Measurements from ENCODE around the gene PDSS1. TPM values are rescaled to one million over a fixed set of nuclear protein-coding genes. Genes with fewer than 3 reads are reported as not detected.

PDSS1 gene
- total and polyA plus RNA-seq, 2 of the 13 experiments (the other 11 are each of a cell fraction or from before 2014, with no cell fraction given): 18.7 to 19.3 TPM

GRCh38 chr10:26779176-26779860 is 81.8 kb downstream of the PDSS1 start (continued):
- TF ChIP-seq DBP (CRISPR knock-in tag; IDR thresholded peaks at IDR 0.05; ENCODE audit: not compliant biosample characterization) (no peak), ZNF549 (CRISPR knock-in tag; IDR thresholded peaks at IDR 0.05) (no peak)

GRCh38 chr10:26780106-26780792 is 82.7 kb downstream of the PDSS1 start:
- CTCF ChIA-PET (ENCODE audit: low intra/inter-chr PET ratio, low total read pairs): no interaction called here
- Histone ChIP-seq H3K36me3 (replicated peaks in 1 of 2; ENCODE audit: control insufficient read depth in 1 of 2, insufficient read depth in 2 of 2, low read length in 2 of 2) (no peaks in the 10 kb centered on the region), H3K9me3 (ENCODE audit: low read length) (no peaks in the 10 kb centered on the region), H3K9ac (ENCODE audit: insufficient read depth, low read depth, low read length) (no peak overlapping the region), H3K4me1 (ENCODE audit: insufficient read depth, low read length) (peaks cover 31% of the 10 kb centered on the region), H3K79me2 (ENCODE audit: insufficient read depth, low read length) (peaks cover 11% of the 10 kb centered on the region), H3K4me3 (replicated peaks in 1 of 3; ENCODE audit: insufficient read depth in 1 of 3, low read depth in 2 of 3, low read length in 3 of 3) (no peak overlapping the region), H3K27ac (ENCODE audit: extremely low read length, insufficient read depth, low read length) (no peak overlapping the region), H2AFZ (ENCODE audit: low read length) (no peak overlapping the region), H4K20me1 (ENCODE audit: insufficient read depth, low read length) (no peaks in the 10 kb centered on the region), H3K27me3 (ENCODE audit: control insufficient read depth in 1 of 2, insufficient read depth in 2 of 2, low read length in 2 of 2) (no peaks in the 10 kb centered on the region), H3K4me2 (ENCODE audit: low read depth, low read length) (no peak overlapping the region)
- FAIRE-seq (peak; percentile 36), DNase-seq (ENCODE audit: low spot score) (no peak), ATAC-seq (no peak)
- POLR2A ChIA-PET: no interaction called here
- BruUV-seq (replicated peaks): no TSS peak
- intact Hi-C loops (cut with micrococcal nuclease; ENCODE audit: unreplicated experiment) (no loop called here), in situ Hi-C loops (cut with HindIII; ENCODE audit: extremely low pct_ligation_motif_present, low pct_unique_long_range_greater_than_20kb) (no loop called here)
- 100% methylated on average over 8 of the region's 8 CpGs for WGBS (ENCODE audit: low lambda C conversion rate)
- no peak for TF ChIP-seq ZNF138 (CRISPR knock-in tag; IDR thresholded peaks at IDR 0.05; ENCODE audit: low read depth)
- TF ChIP-seq ZNF253 (CRISPR knock-in tag; IDR thresholded peaks at IDR 0.05; ENCODE audit: borderline replicate concordance): no peak
- no peak for TF ChIP-seq ZC3H4 (CRISPR knock-in tag; IDR thresholded peaks at IDR 0.05; ENCODE audit: borderline replicate concordance)
- no peak for TF ChIP-seq NR2F2 (IDR thresholded peaks at IDR 0.05; ENCODE audit: borderline replicate concordance, low read depth)
- no peak for TF ChIP-seq ZBTB34 (CRISPR knock-in tag; IDR thresholded peaks at IDR 0.05)
- TF ChIP-seq ATF3 (CRISPR knock-in tag; IDR thresholded peaks at IDR 0.05): no peak
- TF ChIP-seq ZNF230 (CRISPR knock-in tag; IDR thresholded peaks at IDR 0.05): no peak
- TF ChIP-seq SRF (IDR thresholded peaks at IDR 0.05; ENCODE audit: low read depth, low read length): no peak
- no peak for TF ChIP-seq ARNTL (CRISPR knock-in tag; IDR thresholded peaks at IDR 0.05)
- TF ChIP-seq HIC2 (CRISPR knock-in tag; IDR thresholded peaks at IDR 0.05; ENCODE audit: low read depth): no peak
- TF ChIP-seq ZNF382 (CRISPR knock-in tag; IDR thresholded peaks at IDR 0.05; ENCODE audit: borderline replicate concordance): no peak
- no peak for TF ChIP-seq HOXA3 (CRISPR knock-in tag; IDR thresholded peaks at IDR 0.05)
- no peak for TF ChIP-seq ZUFSP (CRISPR knock-in tag; IDR thresholded peaks at IDR 0.05; ENCODE audit: borderline replicate concordance)
- no peak for TF ChIP-seq ZNF207 (IDR thresholded peaks at IDR 0.05; ENCODE audit: borderline replicate concordance)

Measured in HepG2 (cell line).